ENCODE data around the gene ZNF837.

- TF ChIP-seq CTCF (IDR thresholded peaks at IDR 0.05; ENCODE audit: low read length) (no peak), EZH2 (IDR thresholded peaks at IDR 0.05; ENCODE audit: borderline replicate concordance, low read length) (no peak)
Measured at GRCh38 chr19:58346961-58347929, 33.6 kb downstream of the ZNF837 start.
